ENCODE data around the gene CBR3. TPM values are rescaled to one million over a fixed set of nuclear protein-coding genes. Genes with fewer than 3 reads are reported as not detected.

Gene CBR3
- total RNA-seq, 1 experiment from 2014 or later, result 12.9 TPM

- TF ChIP-seq ELF4 (CRISPR knock-in tag; IDR thresholded peaks at IDR 0.05; ENCODE audit: low read depth), result no peak
- TF ChIP-seq ETV6 (CRISPR knock-in tag; IDR thresholded peaks at IDR 0.05), result no peak
- TF ChIP-seq, protein P1, sequence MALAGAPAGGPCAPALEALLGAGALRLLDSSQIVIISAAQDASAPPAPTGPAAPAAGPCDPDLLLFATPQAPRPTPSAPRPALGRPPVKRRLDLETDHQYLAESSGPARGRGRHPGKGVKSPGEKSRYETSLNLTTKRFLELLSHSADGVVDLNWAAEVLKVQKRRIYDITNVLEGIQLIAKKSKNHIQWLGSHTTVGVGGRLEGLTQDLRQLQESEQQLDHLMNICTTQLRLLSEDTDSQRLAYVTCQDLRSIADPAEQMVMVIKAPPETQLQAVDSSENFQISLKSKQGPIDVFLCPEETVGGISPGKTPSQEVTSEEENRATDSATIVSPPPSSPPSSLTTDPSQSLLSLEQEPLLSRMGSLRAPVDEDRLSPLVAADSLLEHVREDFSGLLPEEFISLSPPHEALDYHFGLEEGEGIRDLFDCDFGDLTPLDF (CRISPR knock-in tag; IDR thresholded peaks at IDR 0.05), result no peak
- no peaks in the 10 kb centered on the region for H3K9me3 Mint-ChIP-seq
- no peaks in the 10 kb centered on the region for H3K4me1 Mint-ChIP-seq
- ChIA-PET POLR2A (no interaction called here), CTCF (no interaction called here)
- H3K27me3 Mint-ChIP-seq (ENCODE audit: low read depth), result no peaks in the 10 kb centered on the region; the same call in 1 of the 2 replicates
- no peak overlapping the region for H3K4me3 Mint-ChIP-seq
- no peak overlapping the region for H3K27ac Mint-ChIP-seq
- no peak for ATAC-seq
- DNase-seq (ENCODE audit: low spot score), result no peak
- peaks cover 12% of the 10 kb centered on the region for H3K36me3 Mint-ChIP-seq
These were observed 30.5 kb downstream of the CBR3 start for GRCh38 chr21:36165356-36165755.

- H3K27ac Mint-ChIP-seq, result peak overlapping the region; percentile 28; the same call in 1 of the 2 replicates
- POLR2A ChIA-PET, result interaction anchor here (1.0 kb wide), 1 partner anchor 153 kb away, joined by 3 read pairs; the partner anchor contains the start of gene MORC3
- H3K36me3 Mint-ChIP-seq, result peaks cover 12% of the 10 kb centered on the region
- DNase-seq (ENCODE audit: low spot score) (no peak), ATAC-seq (peak; percentile 20; the same call in 1 of the 2 replicates)
- no peak overlapping the region for H3K4me3 Mint-ChIP-seq
- TF ChIP-seq TEAD1 (CRISPR knock-in tag; IDR thresholded peaks at IDR 0.05) (no peak), MXD4 (CRISPR knock-in tag; IDR thresholded peaks at IDR 0.05; ENCODE audit: borderline replicate concordance) (no peak), TEAD4 (CRISPR knock-in tag; IDR thresholded peaks at IDR 0.05) (no peak), ZNF423 (CRISPR knock-in tag; IDR thresholded peaks at IDR 0.05) (no peak), PRRX2 (CRISPR knock-in tag; IDR thresholded peaks at IDR 0.05) (no peak), ATF6 (CRISPR knock-in tag; IDR thresholded peaks at IDR 0.05) (no peak), ETV6 (CRISPR knock-in tag; IDR thresholded peaks at IDR 0.05) (no peak), ZNF219 (CRISPR knock-in tag; IDR thresholded peaks at IDR 0.05; ENCODE audit: borderline replicate concordance) (no peak), SP1 (CRISPR knock-in tag; conservative IDR thresholded peaks at IDR 0.05) (no peak), ZNF281 (CRISPR knock-in tag; IDR thresholded peaks at IDR 0.05) (no peak), SMAD3 (CRISPR knock-in tag; IDR thresholded peaks at IDR 0.05; ENCODE audit: borderline replicate concordance) (no peak), ZNF317 (CRISPR knock-in tag; IDR thresholded peaks at IDR 0.05; ENCODE audit: borderline replicate concordance, low read depth) (no peak), ZBTB21 (CRISPR knock-in tag; IDR thresholded peaks at IDR 0.05; ENCODE audit: borderline replicate concordance) (no peak)
- TF ChIP-seq, protein P2, sequence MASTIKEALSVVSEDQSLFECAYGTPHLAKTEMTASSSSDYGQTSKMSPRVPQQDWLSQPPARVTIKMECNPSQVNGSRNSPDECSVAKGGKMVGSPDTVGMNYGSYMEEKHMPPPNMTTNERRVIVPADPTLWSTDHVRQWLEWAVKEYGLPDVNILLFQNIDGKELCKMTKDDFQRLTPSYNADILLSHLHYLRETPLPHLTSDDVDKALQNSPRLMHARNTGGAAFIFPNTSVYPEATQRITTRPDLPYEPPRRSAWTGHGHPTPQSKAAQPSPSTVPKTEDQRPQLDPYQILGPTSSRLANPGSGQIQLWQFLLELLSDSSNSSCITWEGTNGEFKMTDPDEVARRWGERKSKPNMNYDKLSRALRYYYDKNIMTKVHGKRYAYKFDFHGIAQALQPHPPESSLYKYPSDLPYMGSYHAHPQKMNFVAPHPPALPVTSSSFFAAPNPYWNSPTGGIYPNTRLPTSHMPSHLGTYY (CRISPR knock-in tag; IDR thresholded peaks at IDR 0.05), result no peak
- TF ChIP-seq, protein P3, sequence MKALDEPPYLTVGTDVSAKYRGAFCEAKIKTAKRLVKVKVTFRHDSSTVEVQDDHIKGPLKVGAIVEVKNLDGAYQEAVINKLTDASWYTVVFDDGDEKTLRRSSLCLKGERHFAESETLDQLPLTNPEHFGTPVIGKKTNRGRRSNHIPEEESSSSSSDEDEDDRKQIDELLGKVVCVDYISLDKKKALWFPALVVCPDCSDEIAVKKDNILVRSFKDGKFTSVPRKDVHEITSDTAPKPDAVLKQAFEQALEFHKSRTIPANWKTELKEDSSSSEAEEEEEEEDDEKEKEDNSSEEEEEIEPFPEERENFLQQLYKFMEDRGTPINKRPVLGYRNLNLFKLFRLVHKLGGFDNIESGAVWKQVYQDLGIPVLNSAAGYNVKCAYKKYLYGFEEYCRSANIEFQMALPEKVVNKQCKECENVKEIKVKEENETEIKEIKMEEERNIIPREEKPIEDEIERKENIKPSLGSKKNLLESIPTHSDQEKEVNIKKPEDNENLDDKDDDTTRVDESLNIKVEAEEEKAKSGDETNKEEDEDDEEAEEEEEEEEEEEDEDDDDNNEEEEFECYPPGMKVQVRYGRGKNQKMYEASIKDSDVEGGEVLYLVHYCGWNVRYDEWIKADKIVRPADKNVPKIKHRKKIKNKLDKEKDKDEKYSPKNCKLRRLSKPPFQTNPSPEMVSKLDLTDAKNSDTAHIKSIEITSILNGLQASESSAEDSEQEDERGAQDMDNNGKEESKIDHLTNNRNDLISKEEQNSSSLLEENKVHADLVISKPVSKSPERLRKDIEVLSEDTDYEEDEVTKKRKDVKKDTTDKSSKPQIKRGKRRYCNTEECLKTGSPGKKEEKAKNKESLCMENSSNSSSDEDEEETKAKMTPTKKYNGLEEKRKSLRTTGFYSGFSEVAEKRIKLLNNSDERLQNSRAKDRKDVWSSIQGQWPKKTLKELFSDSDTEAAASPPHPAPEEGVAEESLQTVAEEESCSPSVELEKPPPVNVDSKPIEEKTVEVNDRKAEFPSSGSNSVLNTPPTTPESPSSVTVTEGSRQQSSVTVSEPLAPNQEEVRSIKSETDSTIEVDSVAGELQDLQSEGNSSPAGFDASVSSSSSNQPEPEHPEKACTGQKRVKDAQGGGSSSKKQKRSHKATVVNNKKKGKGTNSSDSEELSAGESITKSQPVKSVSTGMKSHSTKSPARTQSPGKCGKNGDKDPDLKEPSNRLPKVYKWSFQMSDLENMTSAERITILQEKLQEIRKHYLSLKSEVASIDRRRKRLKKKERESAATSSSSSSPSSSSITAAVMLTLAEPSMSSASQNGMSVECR (CRISPR knock-in tag; IDR thresholded peaks at IDR 0.05; ENCODE audit: borderline replicate concordance), result no peak
- no peaks in the 10 kb centered on the region; the same call in 1 of the 2 replicates for H3K27me3 Mint-ChIP-seq (ENCODE audit: low read depth)
- H3K4me1 Mint-ChIP-seq, result no peaks in the 10 kb centered on the region
- CTCF ChIA-PET, result interaction anchor here (1.1 to 1.6 kb wide), 3 partner anchors 11 to 43 kb away, joined by 3 to 7 read pairs (median 3); no protein-coding TSS in a partner anchor
- no peaks in the 10 kb centered on the region for H3K9me3 Mint-ChIP-seq
These were observed 31.8 kb downstream of the CBR3 start for GRCh38 chr21:36166705-36167104.

Measured in WTC11 (cell line).